ENCODE results near the gene IL34.
"Not testable (repeated sequence)": the region's sequence is repeated elsewhere in the genome, so short reads cannot be mapped to it uniquely, and the experiment has no call there.

Gene IL34

GRCh38 chr16:70632273-70632672, 14.1 kb upstream of the IL34 start:
- DNase-seq = no peak

- not testable (repeated sequence) for DNase-seq
Measured at GRCh38 chr16:70633617-70634016, 12.7 kb upstream of the IL34 start.

- no peak for DNase-seq
Measured at GRCh38 chr16:70634861-70635260, 11.5 kb upstream of the IL34 start.

GRCh38 chr16:70635336-70636016, 10.9 kb upstream of the IL34 start:
- DNase-seq = no peak

- DNase-seq = no peak
Measured at GRCh38 chr16:70638814-70639792, 7.3 kb upstream of the IL34 start.

GRCh38 chr16:70642633-70643032, 3.7 kb upstream of the IL34 start:
- DNase-seq = no peak

GRCh38 chr16:70643264-70643663, 3.1 kb upstream of the IL34 start:
- DNase-seq = not testable (repeated sequence)

- no peak for DNase-seq
Measured at GRCh38 chr16:70644763-70645597, 1.4 kb upstream of the IL34 start.

- no peak for DNase-seq
Measured at GRCh38 chr16:70647441-70648359, 1.3 kb downstream of the IL34 start.

GRCh38 chr16:70648606-70649005, 2.2 kb downstream of the IL34 start:
- DNase-seq = no peak

GRCh38 chr16:70649300-70649699, 2.9 kb downstream of the IL34 start:
- DNase-seq = no peak

- DNase-seq = no peak
Measured at GRCh38 chr16:70650216-70650615, 3.9 kb downstream of the IL34 start.

- DNase-seq = no peak
Measured at GRCh38 chr16:70651524-70651923, 5.2 kb downstream of the IL34 start.

GRCh38 chr16:70652322-70652721, 6.0 kb downstream of the IL34 start:
- no peak for DNase-seq

- DNase-seq = no peak
Measured at GRCh38 chr16:70653406-70653805, 7.0 kb downstream of the IL34 start.

GRCh38 chr16:70653809-70654771, 7.7 kb downstream of the IL34 start:
- peak; percentile 84 to 89 for DNase-seq

- no peak for DNase-seq
Measured at GRCh38 chr16:70656065-70656711, 9.8 kb downstream of the IL34 start.

GRCh38 chr16:70656712-70657263, 10.4 kb downstream of the IL34 start:
- DNase-seq = no peak

GRCh38 chr16:70657956-70658355, 11.6 kb downstream of the IL34 start:
- DNase-seq = no peak

GRCh38 chr16:70658921-70659320, 12.6 kb downstream of the IL34 start:
- DNase-seq = no peak
